ENCODE data around the gene RACGAP1. TPM values are rescaled to one million over a fixed set of nuclear protein-coding genes. Genes with fewer than 3 reads are reported as not detected.
"Not testable (repeated sequence)": the region's sequence is repeated elsewhere in the genome, so short reads cannot be mapped to it uniquely, and the experiment has no call there.

Gene RACGAP1
- total RNA-seq, 1 donor = 9.4 TPM

DNA sequence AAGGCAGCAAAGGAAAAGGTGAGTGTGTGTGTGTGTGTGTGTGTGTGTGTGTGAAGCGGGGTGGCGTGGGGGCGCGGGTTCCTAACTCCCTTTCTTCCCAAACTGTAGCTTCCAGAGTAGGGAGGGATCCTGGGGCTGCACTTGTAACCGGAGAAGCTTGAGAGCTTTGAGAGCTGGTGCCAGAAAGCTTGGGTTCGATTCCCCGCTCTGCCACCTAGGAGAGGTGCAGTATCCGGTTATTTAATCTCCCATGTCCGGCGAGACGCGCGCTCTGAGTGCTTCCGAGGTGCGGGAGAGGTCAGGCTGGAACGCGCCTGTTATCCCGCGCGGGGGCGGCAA, 7.2 kb upstream of the RACGAP1 start:
- no peak for DNase-seq (ENCODE audit: low read depth in 2 of 3, low spot score in 2 of 3)

DNA sequence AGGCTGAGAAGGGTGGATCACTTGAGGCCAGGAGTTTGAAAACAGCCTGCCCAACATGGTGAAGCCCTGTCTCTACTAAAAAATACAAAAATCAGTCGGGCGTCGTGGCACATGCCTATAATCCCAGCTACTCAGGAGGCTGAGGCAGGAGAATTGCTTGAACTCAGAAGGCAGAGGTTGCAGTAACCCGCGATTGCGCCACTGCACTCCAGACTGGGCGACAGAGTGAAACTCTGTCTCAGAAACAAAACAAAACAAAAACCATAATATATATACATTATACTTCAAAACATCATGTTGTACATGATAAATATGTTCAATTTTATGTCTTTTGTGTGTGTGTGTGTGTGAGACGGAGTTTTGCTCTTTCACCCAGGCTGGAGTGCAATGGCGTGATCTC, 5.2 kb upstream of the RACGAP1 start:
- DNase-seq (ENCODE audit: low read depth in 2 of 3, low spot score in 2 of 3) = not testable (repeated sequence)

DNA sequence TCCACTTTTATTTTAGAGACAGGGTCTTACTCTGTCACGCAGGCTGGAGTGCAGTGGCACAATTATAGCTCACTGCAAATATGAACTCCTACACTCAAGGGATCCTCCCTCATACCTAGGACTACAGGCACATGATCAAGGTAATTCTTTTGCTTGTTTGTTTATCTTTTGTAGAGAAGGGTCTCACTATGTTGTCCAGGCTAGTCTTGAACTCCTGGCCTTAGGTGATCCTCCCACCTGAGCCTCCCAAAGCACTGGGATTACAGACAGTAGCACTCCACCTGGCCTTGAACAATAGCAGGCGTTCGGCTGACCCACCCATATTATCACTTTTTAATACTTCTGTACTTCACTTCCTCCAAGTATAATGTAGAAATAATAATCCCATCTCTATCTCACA, 1.4 kb upstream of the RACGAP1 start:
- no peak for DNase-seq (ENCODE audit: low read depth in 2 of 3, low spot score in 2 of 3)

DNA sequence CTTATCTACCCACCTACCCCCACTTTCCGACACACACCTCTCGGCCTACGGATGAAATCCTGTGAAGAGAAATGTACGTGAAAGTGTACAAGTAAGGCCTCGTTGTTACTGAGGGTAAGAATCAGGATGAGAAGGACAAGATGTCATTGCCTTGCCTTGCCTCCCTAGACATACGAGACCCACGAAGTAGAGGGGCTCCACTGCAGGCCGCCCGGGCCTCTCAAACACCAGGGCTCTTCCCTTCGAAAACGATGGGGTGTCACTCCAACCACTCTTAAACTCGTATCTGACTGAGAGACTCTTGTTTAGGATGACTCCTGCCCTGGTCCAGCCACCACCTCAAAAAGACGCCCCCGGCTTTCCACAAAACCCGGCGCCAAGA, 498 bp downstream of the RACGAP1 start:
- no peak for DNase-seq (ENCODE audit: low read depth in 2 of 3, low spot score in 2 of 3)

DNA sequence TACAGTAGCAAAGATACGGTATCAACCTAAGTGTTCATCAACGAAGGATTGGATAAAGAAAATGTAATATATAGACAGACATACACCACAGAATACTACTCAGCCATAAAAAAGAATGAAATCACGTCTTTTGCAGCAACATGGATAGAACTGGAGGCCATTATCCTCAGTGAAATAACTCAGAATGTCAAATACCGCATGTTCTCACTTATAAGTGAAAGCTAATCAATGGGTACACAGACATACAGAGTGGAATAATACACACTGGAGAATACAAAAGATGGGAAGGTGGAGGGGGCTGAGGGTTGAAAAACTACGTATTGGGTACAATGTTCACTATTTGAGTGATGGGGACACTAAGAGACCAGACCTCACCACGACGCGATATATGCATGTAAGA, 1.1 kb downstream of the RACGAP1 start:
- DNase-seq (ENCODE audit: low read depth in 2 of 3, low spot score in 2 of 3) = no peak

DNA sequence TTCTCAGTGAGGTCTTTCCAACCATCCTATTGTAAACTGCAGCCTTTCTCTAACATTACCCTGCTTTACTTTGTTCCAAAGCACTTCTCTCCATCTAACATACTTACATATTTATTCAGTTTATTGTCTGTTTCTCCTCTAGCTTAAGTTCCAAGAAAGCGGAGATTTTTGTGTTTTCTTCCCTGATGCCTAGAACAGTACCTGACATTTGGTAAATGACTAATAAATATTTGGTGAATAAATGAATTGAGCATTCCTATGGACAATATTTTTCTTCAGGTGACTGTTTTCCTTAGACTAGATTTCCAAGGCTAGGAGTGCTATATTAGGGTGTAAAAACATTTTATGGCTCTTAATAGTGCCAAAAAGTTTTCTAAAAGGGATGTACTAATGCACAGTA, 2.4 kb downstream of the RACGAP1 start:
- DNase-seq (ENCODE audit: low read depth in 2 of 3, low spot score in 2 of 3) = no peak

DNA sequence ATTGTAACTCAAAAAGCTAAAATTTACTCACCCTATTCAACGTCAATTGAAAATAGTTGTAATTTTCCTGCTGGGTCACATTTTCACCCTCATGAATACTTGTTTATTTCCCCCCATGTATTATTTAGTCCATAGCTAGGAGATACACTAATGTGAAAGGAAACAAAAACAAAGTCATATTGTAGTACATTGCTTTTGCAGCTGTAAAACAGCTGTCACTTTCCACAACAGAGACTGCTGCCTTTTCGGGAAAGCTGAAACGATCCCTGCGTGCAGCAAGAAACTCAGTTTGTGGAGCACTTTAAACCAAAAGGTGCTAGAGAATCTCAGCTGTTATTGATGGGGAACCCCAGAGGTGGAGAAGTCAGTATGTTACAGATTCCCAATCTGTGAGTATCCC, 4.3 kb downstream of the RACGAP1 start:
- no peak for DNase-seq (ENCODE audit: low read depth in 2 of 3, low spot score in 2 of 3)

DNA sequence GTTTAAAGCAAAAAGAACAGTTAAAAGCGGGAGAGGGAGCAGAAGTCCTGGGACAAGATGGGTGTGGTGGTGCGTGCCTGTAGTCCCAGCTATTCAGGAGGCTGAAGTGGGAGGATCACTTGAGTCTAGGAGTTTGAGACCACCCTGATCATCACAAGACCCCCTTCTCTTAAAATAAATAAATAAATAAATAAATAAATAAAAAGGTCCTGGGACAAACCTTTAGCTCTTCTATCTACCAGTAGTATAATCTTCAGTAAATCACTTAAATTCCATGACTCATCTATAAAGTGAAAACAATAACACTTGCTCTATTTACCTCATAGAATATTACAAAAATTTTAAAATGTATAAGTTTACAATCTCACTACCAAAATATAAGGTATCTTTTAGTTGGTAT, 5.8 kb downstream of the RACGAP1 start:
- no peak for DNase-seq (ENCODE audit: low read depth in 2 of 3, low spot score in 2 of 3)

DNA sequence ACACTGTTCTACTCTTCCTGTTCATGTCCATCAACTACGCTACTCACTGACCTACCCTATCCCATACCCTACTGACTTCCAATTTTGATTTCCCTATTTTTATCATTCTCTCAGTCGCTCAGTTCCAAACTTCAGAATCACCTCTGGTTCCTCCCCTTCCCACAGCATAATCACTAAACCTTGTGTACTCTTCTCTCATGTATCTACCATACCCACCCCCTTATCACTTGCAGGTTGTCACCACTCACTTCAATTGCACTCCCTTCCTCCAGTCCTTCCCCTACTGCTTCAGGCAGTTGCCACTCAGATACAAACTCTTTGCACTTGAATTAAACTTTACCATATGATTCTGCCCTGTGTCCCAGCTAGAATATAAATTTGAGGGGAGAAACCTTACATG, 6.3 kb downstream of the RACGAP1 start:
- DNase-seq (ENCODE audit: low read depth in 2 of 3, low spot score in 2 of 3) = no peak

DNA sequence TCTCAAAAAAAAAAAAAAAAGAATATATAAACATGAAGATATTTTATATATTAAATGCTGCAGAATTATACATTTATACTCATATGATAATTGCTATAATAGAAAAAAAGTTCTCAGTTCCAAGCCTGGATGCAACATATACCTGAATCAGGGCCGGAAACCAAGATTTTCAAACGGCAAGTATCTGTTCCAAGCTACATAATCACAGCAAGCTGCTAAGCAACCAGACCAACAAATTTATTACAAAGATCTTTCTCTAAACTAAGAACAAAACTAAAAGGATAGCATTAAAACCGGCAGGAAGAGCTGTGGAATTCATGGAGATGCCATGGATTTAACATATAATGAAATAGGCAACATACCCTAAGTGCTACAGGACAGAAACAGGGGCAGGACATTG, 7.1 kb downstream of the RACGAP1 start:
- no peak for DNase-seq (ENCODE audit: low read depth in 2 of 3, low spot score in 2 of 3)

DNA sequence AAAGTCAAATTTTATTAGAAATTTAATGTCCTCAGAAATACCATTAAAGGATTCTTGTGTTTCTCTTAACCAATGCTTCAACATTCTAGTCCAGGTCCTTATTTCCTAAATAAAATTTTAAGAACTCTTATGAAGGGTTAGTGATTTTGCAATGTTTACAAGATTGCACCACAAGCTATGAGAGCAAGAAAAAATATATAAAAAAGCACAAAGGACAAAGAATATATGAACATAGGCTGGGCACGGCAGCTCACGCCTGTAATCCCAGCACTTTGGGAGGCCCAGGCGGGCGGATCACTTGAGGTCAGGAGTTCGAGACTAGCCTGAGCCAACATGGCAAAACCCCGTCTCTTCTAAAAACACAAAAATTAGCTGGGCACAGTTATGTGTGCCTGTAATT, 7.7 kb downstream of the RACGAP1 start:
- no peak for DNase-seq (ENCODE audit: low read depth in 2 of 3, low spot score in 2 of 3)

DNA sequence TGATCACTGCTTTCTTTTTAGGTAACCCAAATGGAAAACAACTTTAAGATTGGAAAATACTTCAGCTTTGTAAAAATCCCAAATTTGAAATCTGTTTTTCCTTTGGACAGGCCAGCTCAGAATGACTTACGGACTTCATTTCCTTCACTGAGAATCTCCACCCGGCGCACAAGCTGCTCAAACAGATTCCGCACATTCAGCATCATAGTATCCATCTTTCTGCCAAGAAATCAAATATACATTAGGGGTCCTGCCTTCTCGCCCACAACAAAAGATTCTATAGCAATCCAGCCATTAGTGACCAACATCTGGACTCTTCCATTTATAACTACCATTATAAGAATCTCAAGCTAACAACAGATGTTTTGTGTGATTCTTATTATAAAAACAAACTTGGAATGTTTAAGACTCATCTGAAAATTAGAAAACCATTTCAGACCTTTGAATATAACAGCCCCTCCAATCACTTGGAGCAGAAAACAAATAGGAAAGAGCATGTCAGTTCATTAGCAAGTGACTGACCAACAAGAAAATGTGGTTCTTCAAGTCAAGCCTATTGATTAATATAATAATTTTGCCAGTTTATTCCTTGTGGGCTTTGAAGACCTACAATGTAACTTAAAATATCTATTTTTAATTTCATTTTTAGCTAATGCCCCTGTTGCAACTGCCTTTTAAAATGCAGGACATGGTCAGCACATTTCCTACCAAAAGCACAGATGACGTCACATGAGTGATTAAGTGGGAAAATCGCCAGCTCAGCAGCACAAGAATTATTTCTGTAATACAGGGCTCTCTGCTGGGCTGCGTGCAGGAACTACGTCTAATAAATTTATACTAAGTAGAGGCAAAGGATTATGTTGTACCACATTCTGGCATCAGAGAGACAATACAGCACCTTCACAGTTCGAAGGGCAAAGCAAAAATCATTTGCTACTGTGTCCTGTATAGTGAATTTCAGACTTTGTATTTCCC, 8.5 kb downstream of the RACGAP1 start:
- no peak for DNase-seq (ENCODE audit: low read depth in 2 of 3, low spot score in 2 of 3)

DNA sequence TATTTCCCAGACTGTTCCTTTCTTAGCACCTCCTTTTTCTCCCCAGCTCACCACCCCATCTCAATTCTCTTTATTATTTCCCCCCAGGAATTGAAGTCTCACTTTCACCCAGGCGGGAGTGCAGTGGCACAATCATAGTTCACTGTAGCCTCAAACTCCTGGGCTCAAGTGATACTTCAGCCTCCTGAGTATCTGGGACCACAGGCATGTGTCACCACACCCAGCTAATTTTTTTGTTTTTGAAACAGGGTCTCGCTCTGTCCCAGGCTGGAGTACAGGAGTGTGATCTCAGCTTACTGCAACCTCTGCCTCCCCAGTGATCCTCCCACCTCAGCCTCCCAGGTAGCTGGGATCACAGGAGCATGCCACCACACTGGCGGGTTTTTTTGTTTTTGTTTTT, 11.0 kb downstream of the RACGAP1 start:
- DNase-seq (ENCODE audit: low read depth in 2 of 3, low spot score in 2 of 3) = no peak

DNA sequence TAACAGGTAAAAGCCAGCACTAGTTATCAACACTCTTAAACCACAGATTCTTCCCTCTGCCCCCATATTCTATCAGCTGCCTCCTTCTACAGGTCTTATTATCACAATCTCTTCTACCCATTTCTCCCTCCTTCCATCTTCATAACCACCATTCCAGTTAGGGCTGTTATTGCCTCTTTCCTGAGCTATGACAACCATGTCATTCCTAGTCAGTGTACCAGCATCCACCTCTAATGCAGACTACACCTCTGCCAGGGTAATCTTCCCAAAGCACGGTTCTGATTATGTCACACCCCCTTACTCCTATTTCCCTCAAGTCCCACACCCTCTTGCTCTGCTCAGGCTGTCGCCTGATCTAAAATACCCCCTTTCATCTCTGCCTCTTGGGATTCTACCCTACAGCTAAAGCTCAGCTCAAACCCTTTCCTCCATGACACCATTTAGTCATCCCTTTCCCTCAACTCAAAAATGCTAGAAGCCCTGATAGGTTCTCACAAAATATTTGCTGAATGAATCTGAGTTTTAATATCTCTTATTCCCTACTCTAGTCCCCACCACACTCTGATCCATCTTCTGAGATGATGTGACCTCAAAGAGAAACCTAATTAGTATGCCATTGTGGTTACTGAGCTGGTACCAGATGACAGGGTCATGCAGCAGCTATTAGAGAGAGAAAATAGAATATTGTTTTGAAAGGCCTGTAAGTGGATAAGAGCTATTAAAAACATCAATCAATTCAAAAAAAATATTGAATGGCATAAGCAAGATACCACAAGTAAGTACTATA, 11.7 kb downstream of the RACGAP1 start:
- DNase-seq (ENCODE audit: low read depth in 2 of 3, low spot score in 2 of 3) = no peak

DNA sequence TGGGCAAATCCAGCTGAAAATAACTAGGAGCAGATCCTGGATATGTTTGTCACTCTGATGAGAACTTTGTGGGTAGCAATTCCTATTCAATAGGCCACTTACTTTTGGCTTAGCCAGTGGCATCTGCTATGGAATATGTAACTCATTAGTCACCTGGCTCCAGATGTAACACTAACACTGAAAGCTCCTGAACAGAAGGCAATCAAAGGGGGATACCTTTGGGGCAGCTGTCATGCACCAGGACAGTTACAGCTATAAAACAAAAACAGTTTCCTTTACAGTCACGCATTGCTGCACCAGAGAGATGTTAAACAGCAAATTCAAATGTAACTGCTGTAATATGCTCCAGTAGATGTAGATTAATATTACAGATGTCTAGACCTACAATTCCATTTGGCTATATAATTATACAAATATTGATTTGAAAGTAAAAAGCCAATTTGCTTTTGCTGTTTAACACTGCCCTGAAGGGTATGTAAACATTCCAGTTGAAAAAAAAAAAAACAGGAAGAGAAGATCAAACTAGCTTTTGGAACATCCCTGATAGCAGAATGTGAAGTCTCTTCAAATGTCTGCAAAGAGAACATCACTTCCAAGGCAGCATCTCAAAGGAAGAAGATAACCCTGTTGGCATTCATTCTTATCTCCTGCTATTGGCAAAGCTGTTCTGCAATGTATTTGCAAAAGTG, 18.4 kb downstream of the RACGAP1 start:
- no peak for DNase-seq (ENCODE audit: low read depth in 2 of 3, low spot score in 2 of 3)

DNA sequence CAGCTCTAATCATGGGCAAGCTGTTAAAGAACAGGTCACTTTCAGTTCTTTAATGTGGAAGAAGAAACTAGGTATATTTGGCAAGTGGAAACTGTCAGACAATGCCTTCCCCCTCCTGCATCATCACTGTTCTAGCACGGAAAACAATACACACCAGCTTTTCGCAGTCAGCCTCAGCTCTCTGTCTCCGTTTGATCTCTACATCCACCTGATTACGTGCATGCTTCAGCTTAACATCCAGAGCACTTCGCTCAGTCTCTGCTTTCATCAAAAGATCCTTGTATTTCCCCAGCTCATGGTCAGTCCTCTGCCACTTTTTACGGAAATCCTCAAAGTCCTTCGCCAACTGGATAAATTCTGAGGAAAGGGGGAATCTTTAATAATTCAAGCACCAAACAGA, 19.0 kb downstream of the RACGAP1 start:
- no peak for DNase-seq (ENCODE audit: low read depth in 2 of 3, low spot score in 2 of 3)

DNA sequence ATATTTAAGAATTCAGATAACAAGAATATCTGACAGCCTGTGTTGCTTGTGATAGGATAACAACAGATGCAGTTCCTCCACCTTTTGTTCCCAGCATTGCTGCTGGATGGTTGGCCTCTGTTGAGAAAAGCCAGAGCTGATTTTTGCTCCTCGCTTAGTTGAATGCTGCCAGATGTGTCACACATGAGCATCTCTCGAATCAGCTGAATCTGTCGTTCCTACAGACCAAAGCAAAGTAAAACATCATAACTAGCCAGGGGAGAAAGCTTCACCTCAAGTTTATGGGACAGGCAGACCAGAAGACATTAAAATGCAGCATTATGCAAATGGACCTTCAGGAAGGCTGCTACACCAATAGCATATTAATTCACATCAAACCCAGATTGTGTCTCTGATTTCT, 20.1 kb downstream of the RACGAP1 start:
- DNase-seq (ENCODE audit: low read depth in 2 of 3, low spot score in 2 of 3) = no peak

DNA sequence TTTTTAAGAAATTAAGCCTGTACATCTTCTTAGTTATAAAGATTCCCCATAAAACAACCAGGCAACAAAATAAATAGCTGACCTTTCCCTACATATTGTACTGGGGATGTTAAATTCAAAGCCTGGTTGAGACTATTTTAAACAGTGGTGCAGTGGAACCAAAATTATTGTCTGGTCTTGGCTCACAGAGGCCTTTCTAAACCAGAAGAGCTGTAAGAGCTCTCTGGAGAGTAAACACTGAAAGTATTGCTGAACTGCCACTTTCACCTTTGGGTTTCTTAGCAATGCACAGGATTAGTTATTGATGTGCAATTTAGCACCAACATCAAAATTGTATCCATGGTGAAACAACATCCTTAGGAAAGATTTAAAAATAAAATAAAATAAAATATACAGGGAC, 20.6 kb downstream of the RACGAP1 start:
- no peak for DNase-seq (ENCODE audit: low read depth in 2 of 3, low spot score in 2 of 3)

DNA sequence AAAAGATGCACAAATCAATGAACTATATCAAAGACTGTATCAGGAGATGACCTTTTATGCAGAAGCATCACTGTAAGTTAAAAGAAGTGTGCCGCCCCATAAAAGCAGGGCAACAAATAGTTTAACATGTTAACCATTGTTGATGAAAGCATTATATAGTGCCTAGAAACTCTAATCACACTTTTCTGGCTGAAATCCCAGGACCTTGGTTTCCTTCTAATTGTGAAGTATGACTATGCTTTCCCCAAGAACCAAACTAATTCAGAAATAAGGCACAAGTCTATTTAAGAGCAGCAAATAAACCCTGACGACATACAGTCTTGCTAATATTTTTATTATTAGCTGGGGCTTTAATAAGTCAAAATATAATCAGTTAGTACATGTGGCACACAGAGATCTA, 21.7 kb downstream of the RACGAP1 start:
- DNase-seq (ENCODE audit: low read depth in 2 of 3, low spot score in 2 of 3) = no peak

DNA sequence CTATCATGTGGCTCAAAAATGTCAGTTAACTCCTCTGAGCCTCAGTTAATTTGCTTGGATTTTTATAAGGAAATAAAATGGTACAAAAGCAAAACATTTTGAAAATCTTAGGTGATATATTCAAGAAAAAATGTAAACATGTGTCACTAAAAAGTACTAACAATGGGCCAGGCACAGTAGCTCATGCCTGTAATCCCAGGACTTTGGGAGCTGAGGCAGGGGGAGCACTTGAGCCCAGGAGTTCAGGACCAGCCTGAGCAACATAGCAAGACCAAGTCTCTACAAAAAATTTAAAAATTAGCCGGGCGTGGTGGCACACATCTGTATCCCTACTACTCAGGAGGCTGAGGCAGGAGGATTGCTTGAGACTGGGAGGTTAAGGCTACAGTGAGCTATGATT, 26.8 kb downstream of the RACGAP1 start:
- DNase-seq (ENCODE audit: low read depth in 2 of 3, low spot score in 2 of 3) = no peak

DNA sequence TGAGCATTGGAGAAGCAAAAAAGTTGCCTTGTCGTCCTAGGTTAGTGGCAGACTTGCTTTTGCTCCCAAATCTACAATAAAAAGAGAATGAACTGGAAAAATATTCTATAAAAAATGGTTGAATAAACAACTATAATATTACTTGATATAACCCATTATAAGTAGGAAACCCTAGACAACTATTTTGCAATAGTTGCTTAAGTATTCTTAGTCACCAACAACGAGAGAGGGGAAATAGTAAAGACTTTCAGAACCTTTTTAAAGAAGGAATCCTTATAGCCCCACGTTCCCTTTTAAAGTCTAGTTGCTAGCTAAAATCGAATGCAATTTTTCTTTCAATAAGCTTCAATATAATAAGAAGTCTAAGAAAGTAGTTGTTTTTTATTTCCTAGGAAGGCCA, 35.0 kb downstream of the RACGAP1 start:
- DNase-seq (ENCODE audit: low read depth in 2 of 3, low spot score in 2 of 3) = no peak

DNA sequence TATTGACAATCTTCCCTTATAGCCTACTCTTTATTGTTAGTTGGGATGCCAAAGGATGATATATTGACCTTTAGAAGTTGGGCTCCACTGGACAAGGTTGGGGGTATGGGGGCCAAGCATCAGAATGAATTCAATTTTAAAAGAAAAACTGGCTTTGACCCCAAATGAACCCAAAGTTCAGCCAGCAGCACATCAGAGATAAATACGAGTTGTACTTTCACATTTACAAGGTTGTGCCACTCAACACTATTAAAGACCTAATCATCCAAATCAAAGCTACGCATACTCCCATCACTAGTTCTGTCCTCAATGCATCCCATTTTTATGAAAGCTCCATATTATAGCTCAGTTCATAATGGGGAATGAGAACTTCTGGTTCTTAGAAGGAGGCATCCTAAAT, 35.9 kb downstream of the RACGAP1 start:
- DNase-seq (ENCODE audit: low read depth in 2 of 3, low spot score in 2 of 3) = not testable (repeated sequence)
